Natural killer cell (primary cell): ENCODE data around the gene GKN1. TPM values are rescaled to one million over a fixed set of nuclear protein-coding genes. Genes with fewer than 3 reads are reported as not detected.

Experiments
- ATAC-seq, 3 donors: fragments of 150-1000 bp in 2 of 3; fragments of 200-7000 bp in 1 of 3; cut with Tn5 transposase; 1 replicate in 1 of 3; 2 replicates in 2 of 3; pipeline ENCODE4 v1.10.0; 2021; ENCODE audit warnings: mild to moderate bottlenecking in 2 of 3, moderate library complexity in 2 of 3
- DNase-seq, 2 donors: peaks; one replicate each; pipeline versions ENCODE4 v3.0.0 to v3.0.0-alpha.2; 2013 to 2021; ENCODE audit warnings: mixed read lengths in 1 of 2
- H3K27ac ChIP-seq: one replicate; pipeline ENCODE4 v1.5.1; 2013; ENCODE audit warnings: mild to moderate bottlenecking, low read length
- H3K27me3 ChIP-seq: one replicate; pipeline ENCODE4 v1.6.1; 2013; ENCODE audit warnings: low read length; ENCODE audit not compliant: control insufficient read depth, insufficient read depth
- H3K36me3 ChIP-seq: one replicate; pipeline ENCODE4 v1.6.1; 2013; ENCODE audit warnings: low read length; ENCODE audit not compliant: control insufficient read depth, insufficient read depth
- H3K4me1 ChIP-seq: one replicate; pipeline ENCODE4 v1.6.1; 2013; ENCODE audit warnings: low read length; ENCODE audit not compliant: control insufficient read depth, insufficient read depth
- H3K4me3 ChIP-seq: one replicate; pipeline ENCODE4 v1.5.1; 2013; ENCODE audit warnings: low read length
- H3K9me3 ChIP-seq: one replicate; pipeline ENCODE4 v1.6.1; 2013; ENCODE audit warnings: low read length; ENCODE audit not compliant: control insufficient read depth, insufficient read depth
- H3K27ac Mint-ChIP-seq, 2 donors: one replicate each; pipeline ENCODE4 v1.8.0; 2022; ENCODE audit warnings: mild to moderate bottlenecking in 2 of 2, mixed read lengths in 2 of 2, moderate library complexity in 1 of 2
- H3K27me3 Mint-ChIP-seq, 2 donors: one replicate each; pipeline ENCODE4 v1.8.0; 2022; ENCODE audit warnings: low read depth in 2 of 2, mixed read lengths in 2 of 2
- H3K36me3 Mint-ChIP-seq: one replicate; pipeline ENCODE4 v1.8.0; 2022; ENCODE audit warnings: mixed read lengths
- H3K4me1 Mint-ChIP-seq, 2 donors: one replicate each; pipeline ENCODE4 v1.8.0; 2022; ENCODE audit warnings: mixed read lengths in 2 of 2
- H3K4me3 Mint-ChIP-seq: one replicate; pipeline ENCODE4 v1.8.0; 2022; ENCODE audit warnings: mild to moderate bottlenecking, moderate library complexity, mixed read lengths
- H3K9me3 Mint-ChIP-seq, 2 donors: one replicate each; pipeline ENCODE4 v1.8.0; 2022; ENCODE audit warnings: mixed read lengths in 2 of 2
- WGBS: methylation state at CpG from one replicate; pipeline ENCODE4 v1.1.7; 2013; ENCODE audit warnings: missing lambda C conversion rate; ENCODE audit not compliant: insufficient coverage; 5-methylcytosine and 5-hydroxymethylcytosine counted together
- intact Hi-C: fragments of 100-400 bp; cut with micrococcal nuclease; formaldehyde crosslinking; loops from one replicate; pipeline ENCODE4 v1.14.2; 2022
- total RNA-seq, 4 donors: library from RNA; stranded (reverse); fragments of 120-200 nt in 1 of 4; gene quantifications; one replicate each; pipeline versions ENCODE4 v1.2.3 to v1.2.4, GENCODE V29; 2013 to 2022
- TF ChIP-seq, protein P1 (sequence below): fragments of 200-600 bp; IDR thresholded peaks from one replicate; pipeline ENCODE4 v1.8.0; 2022; ENCODE audit warnings: antibody characterized with exemption

The GKN1 gene, protein sequence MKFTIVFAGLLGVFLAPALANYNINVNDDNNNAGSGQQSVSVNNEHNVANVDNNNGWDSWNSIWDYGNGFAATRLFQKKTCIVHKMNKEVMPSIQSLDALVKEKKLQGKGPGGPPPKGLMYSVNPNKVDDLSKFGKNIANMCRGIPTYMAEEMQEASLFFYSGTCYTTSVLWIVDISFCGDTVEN
- not detected for total RNA-seq
- not detected for total RNA-seq (2013)

DNA sequence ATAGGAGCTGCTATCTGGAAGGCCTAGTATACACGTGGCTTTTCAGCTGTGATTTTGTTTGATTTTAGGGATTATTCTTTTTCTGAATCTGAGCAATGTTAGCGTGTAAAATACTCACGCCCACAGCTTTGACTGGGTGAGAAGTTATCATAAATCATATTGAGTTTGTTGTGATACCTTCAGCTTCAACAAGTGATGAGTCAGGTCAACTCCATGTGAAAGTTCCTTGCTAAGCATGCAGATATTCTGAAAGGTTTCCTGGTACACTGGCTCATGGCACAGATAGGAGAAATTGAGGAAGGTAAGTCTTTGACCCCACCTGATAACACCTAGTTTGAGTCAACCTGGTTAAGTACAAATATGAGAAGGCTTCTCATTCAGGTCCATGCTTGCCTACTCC is at the start of gene GKN1:
TSS of gene GKN1 (plus strand) at position 386 of the 400 bp plus-strand sequence. CDS start 42 bp downstream, outside the sequence.
- no peaks in the 10 kb centered on the region for H3K36me3 Mint-ChIP-seq
- H3K9me3 Mint-ChIP-seq: no peaks in the 10 kb centered on the region
- no peaks in the 10 kb centered on the region for H3K4me1 Mint-ChIP-seq
- peaks cover 16 to 21% of the 10 kb centered on the region in 2 donors for H3K27me3 Mint-ChIP-seq
- peaks cover 2% of the 10 kb centered on the region for H3K27me3 ChIP-seq
- H3K4me3 ChIP-seq: no peak within 1 kb of the TSS
- H3K27ac ChIP-seq: no peak within 1 kb of the TSS
- no peaks in the 10 kb centered on the region for H3K9me3 ChIP-seq
- intact Hi-C loops: no loop called here
- no peaks in the 10 kb centered on the region for H3K4me1 ChIP-seq
- ATAC-seq (no peak), DNase-seq (no peak)
- no peak within 1 kb of the TSS for H3K4me3 Mint-ChIP-seq
- no peaks in the 10 kb centered on the region for H3K36me3 ChIP-seq
- WGBS: 71% methylated on average over 3 of the region's 3 CpGs
- H3K27ac Mint-ChIP-seq: no peak within 1 kb of the TSS
- TF ChIP-seq, protein P1, sequence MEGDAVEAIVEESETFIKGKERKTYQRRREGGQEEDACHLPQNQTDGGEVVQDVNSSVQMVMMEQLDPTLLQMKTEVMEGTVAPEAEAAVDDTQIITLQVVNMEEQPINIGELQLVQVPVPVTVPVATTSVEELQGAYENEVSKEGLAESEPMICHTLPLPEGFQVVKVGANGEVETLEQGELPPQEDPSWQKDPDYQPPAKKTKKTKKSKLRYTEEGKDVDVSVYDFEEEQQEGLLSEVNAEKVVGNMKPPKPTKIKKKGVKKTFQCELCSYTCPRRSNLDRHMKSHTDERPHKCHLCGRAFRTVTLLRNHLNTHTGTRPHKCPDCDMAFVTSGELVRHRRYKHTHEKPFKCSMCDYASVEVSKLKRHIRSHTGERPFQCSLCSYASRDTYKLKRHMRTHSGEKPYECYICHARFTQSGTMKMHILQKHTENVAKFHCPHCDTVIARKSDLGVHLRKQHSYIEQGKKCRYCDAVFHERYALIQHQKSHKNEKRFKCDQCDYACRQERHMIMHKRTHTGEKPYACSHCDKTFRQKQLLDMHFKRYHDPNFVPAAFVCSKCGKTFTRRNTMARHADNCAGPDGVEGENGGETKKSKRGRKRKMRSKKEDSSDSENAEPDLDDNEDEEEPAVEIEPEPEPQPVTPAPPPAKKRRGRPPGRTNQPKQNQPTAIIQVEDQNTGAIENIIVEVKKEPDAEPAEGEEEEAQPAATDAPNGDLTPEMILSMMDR: no peak

DNA sequence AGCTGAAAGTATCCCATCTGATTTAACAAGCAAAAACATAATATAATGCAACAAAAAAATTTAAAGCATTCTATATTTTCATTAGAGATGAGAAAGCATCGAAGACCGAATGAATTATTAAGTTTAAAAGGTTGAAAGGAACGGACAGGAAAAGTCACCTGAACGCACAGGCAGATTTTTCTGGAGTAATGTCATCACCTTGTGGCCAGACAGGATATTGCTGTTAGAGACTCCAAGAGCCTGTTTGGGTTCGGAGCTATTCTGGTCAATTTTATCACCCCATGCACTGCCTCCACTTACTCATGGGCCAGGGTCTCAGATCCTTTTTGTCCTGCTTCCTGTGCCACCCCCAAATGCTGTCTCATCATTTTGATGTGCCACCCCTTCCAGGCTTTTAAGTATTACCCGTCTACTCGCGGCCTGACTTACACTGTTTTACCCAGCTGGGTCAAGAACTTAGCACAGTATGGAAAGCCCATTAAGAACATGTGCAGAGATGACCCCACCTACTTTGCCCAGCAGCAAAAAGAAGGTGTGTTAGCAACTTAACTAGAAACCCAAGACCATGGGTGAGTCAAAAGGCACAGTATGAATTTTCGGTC is 49.0 kb upstream of the GKN1 start:
- no peaks in the 10 kb centered on the region for H3K9me3 ChIP-seq
- H3K4me1 Mint-ChIP-seq: no peaks in the 10 kb centered on the region
- no peaks in the 10 kb centered on the region for H3K9me3 Mint-ChIP-seq
- intact Hi-C loops: loop anchor here (1.0 kb wide), 5 partner anchors 86 to 462 kb away; no protein-coding TSS in a partner anchor
- H3K36me3 Mint-ChIP-seq: no peaks in the 10 kb centered on the region
- ATAC-seq: peak in 2 of 3 donors; percentile 82 to 93
- 47% methylated on average over 9 of the region's 9 CpGs for whole genome bisulfite sequencing
- H3K27me3 Mint-ChIP-seq: peaks cover 15 to 21% of the 10 kb centered on the region in 2 donors
- TF ChIP-seq, protein P1: peak; percentile 94
- H3K4me3 Mint-ChIP-seq: no peak overlapping the region
- no peak overlapping the region for H3K27ac Mint-ChIP-seq
- no peaks in the 10 kb centered on the region for H3K36me3 ChIP-seq
- DNase-seq: peak in 1 of 2 donors; percentile 85
- no peak overlapping the region for H3K27ac ChIP-seq
- no peaks in the 10 kb centered on the region for H3K4me1 ChIP-seq
- peaks cover 4% of the 10 kb centered on the region for H3K27me3 ChIP-seq
- no peak overlapping the region for H3K4me3 ChIP-seq

DNA sequence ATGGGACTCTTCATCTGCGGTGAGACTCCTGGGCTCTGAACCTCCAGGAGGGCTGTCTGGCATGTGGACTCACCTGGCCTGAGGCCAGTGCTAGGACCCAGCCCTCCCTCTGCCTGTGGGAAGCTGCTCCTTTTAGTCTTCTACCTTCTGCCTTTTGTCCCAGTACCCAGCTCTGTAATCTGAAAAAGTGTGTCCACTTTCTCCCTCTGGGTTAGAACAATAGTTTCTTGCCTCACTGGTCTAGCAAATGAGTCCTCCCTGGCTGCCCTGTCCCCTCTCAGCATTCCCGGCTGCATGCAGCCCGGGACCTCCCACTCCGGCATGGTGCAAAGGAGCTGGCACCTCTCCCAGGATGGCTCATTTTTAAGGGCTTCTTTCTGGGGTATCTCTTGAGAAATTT is 47.6 kb upstream of the GKN1 start:
- Mint-ChIP-seq H3K9me3 (no peaks in the 10 kb centered on the region), H3K27ac (no peak overlapping the region), H3K27me3 (peaks cover 18 to 19% of the 10 kb centered on the region in 2 donors), H3K36me3 (no peaks in the 10 kb centered on the region), H3K4me3 (no peak overlapping the region), H3K4me1 (no peaks in the 10 kb centered on the region)
- ATAC-seq (no peak), DNase-seq (no peak)
- intact Hi-C loops: no loop called here
- Histone ChIP-seq H3K27me3 (peaks cover 4% of the 10 kb centered on the region), H3K4me1 (no peaks in the 10 kb centered on the region), H3K4me3 (no peak overlapping the region), H3K27ac (no peak overlapping the region), H3K36me3 (no peaks in the 10 kb centered on the region), H3K9me3 (no peaks in the 10 kb centered on the region)
- TF ChIP-seq, protein P1: no peak
- WGBS: 88% methylated on average over 4 of the region's 4 CpGs
